Measurements from ENCODE around the gene AGT.
"Not testable (repeated sequence)": the region's sequence is repeated elsewhere in the genome, so short reads cannot be mapped to it uniquely, and the experiment has no call there.

AGT gene

DNA sequence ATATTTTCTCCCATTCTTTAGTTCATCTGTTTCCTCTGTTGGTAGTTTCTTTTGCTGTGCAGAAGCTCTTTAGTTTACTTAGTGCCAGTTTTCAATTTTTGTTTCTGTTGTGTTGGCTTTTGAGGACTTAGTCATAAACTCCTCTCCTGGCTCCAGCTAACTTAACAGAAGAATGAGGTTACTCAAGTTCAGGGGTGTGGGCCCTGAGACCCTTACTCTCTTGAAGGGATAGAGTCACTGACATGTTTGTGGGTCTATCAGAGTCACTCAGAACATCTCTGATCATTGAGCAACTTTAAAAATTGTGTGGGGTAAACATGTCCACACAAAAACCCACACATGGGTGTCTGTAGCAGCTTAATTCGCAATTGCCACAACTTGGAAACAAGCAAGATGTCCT, 14.2 kb downstream of the AGT start:
- no peak overlapping the region for H3K4me3 ChIP-seq (ENCODE audit: control insufficient read depth, low read depth, low read length)
- TF ChIP-seq, protein P1, sequence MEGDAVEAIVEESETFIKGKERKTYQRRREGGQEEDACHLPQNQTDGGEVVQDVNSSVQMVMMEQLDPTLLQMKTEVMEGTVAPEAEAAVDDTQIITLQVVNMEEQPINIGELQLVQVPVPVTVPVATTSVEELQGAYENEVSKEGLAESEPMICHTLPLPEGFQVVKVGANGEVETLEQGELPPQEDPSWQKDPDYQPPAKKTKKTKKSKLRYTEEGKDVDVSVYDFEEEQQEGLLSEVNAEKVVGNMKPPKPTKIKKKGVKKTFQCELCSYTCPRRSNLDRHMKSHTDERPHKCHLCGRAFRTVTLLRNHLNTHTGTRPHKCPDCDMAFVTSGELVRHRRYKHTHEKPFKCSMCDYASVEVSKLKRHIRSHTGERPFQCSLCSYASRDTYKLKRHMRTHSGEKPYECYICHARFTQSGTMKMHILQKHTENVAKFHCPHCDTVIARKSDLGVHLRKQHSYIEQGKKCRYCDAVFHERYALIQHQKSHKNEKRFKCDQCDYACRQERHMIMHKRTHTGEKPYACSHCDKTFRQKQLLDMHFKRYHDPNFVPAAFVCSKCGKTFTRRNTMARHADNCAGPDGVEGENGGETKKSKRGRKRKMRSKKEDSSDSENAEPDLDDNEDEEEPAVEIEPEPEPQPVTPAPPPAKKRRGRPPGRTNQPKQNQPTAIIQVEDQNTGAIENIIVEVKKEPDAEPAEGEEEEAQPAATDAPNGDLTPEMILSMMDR (IDR thresholded peaks at IDR 0.05; ENCODE audit: control insufficient read depth, insufficient read depth, low read depth, low read length, missing control alignments) = no peak
- no peak for DNase-seq (ENCODE audit: low read depth)

DNA sequence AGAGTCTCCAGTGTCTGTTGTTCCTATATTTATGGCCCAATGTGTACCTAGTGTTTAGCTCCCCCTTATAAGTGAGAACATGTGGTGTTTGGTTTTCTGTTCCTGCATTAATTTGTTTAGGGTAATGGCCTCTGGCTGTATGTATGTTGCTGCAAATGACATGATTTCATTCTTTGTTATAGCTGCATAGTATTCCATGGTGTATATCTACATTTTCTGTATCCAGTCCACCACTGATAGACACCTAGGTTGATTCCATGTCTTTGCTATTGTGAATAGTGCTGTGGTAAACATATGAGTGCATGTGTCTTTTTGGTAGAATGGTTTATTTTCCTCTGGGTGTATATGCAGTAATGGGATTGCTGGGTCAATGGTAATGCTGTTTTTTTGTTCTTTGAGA, 15.0 kb downstream of the AGT start:
- not testable (repeated sequence) for H3K4me3 ChIP-seq (ENCODE audit: control insufficient read depth, low read depth, low read length); DNase-seq (ENCODE audit: low read depth)

- no peak overlapping the region for H3K4me3 ChIP-seq (ENCODE audit: control insufficient read depth, low read depth, low read length)
- no peak for DNase-seq (ENCODE audit: low read depth)
- TF ChIP-seq, protein P1 (IDR thresholded peaks at IDR 0.05; ENCODE audit: control insufficient read depth, insufficient read depth, low read depth, low read length, missing control alignments) = no peak
Observed at GRCh38 chr1:230698130-230698529, 15.8 kb downstream of the AGT start.

DNA sequence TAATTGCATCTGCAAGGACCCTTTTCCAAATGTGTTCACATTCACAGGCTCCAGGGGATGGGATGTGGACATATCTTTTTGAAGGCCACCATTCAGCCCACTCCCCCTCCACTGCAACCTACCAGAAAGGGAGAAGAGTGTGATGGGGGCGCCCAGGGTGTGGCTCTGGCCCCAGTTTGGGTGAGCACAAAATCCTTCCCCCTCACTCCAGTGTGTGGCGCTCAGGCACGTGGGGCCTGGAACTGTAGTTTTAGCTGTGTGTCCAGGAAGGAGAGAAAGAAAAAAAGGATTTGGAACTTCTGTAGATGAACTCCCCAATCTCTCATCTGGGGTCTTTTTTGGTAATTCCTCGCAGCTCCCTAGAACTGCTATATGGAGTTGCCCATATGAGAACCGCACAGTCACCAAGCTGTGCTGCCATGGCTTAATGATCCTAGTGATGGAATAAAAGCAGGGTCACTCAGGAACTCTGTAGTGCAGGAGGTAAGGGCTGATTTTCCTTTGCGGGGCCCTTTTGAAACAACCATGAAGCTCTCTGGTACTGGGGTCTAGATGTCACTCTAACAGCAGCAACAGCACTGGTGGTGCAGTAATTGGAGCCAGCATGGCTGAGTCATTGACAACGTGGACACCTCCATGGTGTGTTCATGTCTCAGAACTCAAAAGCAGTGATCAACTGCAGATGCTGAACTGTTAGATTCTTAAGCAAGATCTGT, 17.0 kb downstream of the AGT start:
- TF ChIP-seq, protein P1 (IDR thresholded peaks at IDR 0.05; ENCODE audit: control insufficient read depth, insufficient read depth, low read depth, low read length, missing control alignments) = no peak

DNA sequence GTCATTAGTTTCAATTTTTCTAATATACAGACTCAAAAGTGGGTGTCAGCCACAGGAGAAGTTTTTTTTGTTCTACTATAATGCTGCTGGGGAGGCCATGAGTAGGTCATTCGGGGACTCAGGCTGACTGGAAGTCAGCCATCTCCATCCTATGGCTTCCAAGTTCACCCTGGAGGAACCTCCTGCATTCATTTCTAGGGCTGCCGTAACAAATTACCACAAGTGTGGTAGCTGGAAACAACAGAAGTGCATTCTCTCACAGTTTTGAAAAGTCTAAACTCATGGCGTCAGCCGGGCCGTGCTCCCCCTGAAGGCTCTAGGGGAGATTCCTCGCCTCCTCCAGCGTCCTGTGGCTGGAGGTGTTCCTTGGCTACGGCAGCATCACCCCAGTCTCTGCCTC, 17.7 kb downstream of the AGT start:
- no peak for DNase-seq (ENCODE audit: low read depth)

More for the DNA sequence above, 17.0 kb downstream of the AGT start:
- DNase-seq (ENCODE audit: low read depth) = no peak
- H3K4me3 ChIP-seq (ENCODE audit: control insufficient read depth, low read depth, low read length) = no peak overlapping the region

GRCh38 chr1:230694991-230695390, 18.9 kb downstream of the AGT start:
- no peak overlapping the region for H3K4me3 ChIP-seq (ENCODE audit: control insufficient read depth, low read depth, low read length)
- no peak for DNase-seq (ENCODE audit: low read depth)
- TF ChIP-seq, protein P1 (IDR thresholded peaks at IDR 0.05; ENCODE audit: control insufficient read depth, insufficient read depth, low read depth, low read length, missing control alignments) = no peak

More for the DNA sequence above, 17.7 kb downstream of the AGT start:
- no peak overlapping the region for H3K4me3 ChIP-seq (ENCODE audit: control insufficient read depth, low read depth, low read length)
- TF ChIP-seq, protein P1 (IDR thresholded peaks at IDR 0.05; ENCODE audit: control insufficient read depth, insufficient read depth, low read depth, low read length, missing control alignments) = no peak

DNA sequence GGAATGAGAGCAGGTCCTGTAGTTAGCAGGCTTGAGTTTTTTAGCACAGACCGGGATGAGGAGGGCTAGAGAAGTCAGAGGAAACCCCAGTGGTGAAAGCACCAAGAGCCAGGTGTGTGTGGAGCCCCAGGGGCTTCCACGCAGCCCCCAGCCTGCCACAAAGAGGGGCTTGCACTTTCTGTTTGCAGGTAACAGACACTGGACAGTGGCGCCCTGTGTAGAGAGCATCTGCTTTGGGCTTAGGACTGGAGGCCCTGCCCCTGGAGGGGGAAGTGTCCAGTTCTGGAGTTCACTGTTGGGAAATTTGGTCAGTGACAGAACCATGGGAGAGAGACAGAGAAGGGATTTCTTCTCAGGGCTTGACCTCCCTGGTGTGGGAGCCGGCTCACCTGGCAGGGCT, 19.5 kb downstream of the AGT start:
- DNase-seq (ENCODE audit: low read depth) = no peak
- no peak overlapping the region for H3K4me3 ChIP-seq (ENCODE audit: control insufficient read depth, low read depth, low read length)
- TF ChIP-seq, protein P1 (IDR thresholded peaks at IDR 0.05; ENCODE audit: control insufficient read depth, insufficient read depth, low read depth, low read length, missing control alignments) = no peak
